Astrocyte (in vitro differentiated cells and primary cell): ENCODE results near the gene ABCC8.

Experiments used
- CTCF ChIP-seq: IDR thresholded peaks from 2 replicates; pipeline ENCODE4 v1.5.1; 2011; ENCODE audit warnings: low read depth, mild to moderate bottlenecking, inconsistent platforms, low read length, moderate library complexity; ENCODE audit not compliant: insufficient read depth
- EZH2 ChIP-seq: IDR thresholded peaks from 2 replicates; pipeline ENCODE4 v1.6.1; 2012; ENCODE audit warnings: mild to moderate bottlenecking, low read length, inconsistent platforms; ENCODE audit not compliant: insufficient read depth

DNA sequence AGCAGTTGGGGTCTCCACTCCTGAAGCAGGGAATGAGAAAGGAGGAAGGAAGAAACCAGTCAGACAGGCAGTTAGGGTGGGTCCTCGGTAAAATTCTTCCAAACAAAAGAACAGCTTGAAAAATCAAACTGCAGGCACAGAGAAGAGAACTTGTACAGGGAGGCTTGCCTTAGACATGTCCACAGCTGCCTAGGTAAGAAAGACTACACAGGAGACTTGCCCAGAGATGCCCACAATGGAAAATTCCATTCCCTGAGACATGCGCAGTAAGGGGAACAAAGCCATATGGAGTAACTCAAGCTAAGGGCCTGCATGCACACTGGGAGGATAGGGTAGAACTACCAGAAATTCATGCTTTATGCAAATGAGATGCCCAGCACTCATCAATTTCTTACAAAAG, 98.0 kb downstream of the ABCC8 start:
- TF ChIP-seq CTCF (no peak), EZH2 (no peak)
